ENCODE data around the gene MRPL11. TPM values are rescaled to one million over a fixed set of nuclear protein-coding genes. Genes with fewer than 3 reads are reported as not detected.
A peak's percentile ranks its signal among the peaks of the same experiment; 100 is the strongest.
"Not testable (repeated sequence)": the region's sequence is repeated elsewhere in the genome, so short reads cannot be mapped to it uniquely, and the experiment has no call there.

MRPL11 gene
- total RNA-seq, 5 donors from 2014 or later (not counting 1 experiment from before 2014, with no cell fraction given) = 23.5 to 29.4 (median 27.2) TPM

- H3K27ac Mint-ChIP-seq = no peak overlapping the region
- H3K36me3 Mint-ChIP-seq = no peaks in the 10 kb centered on the region
- Histone ChIP-seq H3K9me3 (no peaks in the 10 kb centered on the region), H3K36me3 (ENCODE audit: control insufficient read depth in 2 of 2, extremely low read depth in 1 of 2, insufficient read depth in 1 of 2, low read length in 1 of 2) (no peaks in the 10 kb centered on the region), H3K27ac (ENCODE audit: low read length) (no peak overlapping the region), H3K27me3 (replicated peaks in 1 of 2; ENCODE audit: control insufficient read depth in 2 of 2, extremely low read depth in 1 of 2, insufficient read depth in 2 of 2, low read length in 1 of 2) (peaks cover 0 to 9% of the 10 kb centered on the region in 2 experiments), H3K4me1 (ENCODE audit: control insufficient read depth in 1 of 2, extremely low read depth in 1 of 2, insufficient read depth in 2 of 2, low read length in 2 of 2) (no peaks in the 10 kb centered on the region), H3K4me3 (ENCODE audit: control insufficient read depth in 1 of 2, extremely low read depth in 1 of 2, low read length in 1 of 2) (no peak overlapping the region)
- ATAC-seq (replicated peaks in 1 of 4) = no peak
- no peak overlapping the region for H3K4me3 Mint-ChIP-seq
- 74% methylated on average over 2 of the region's 4 CpGs for WGBS (ENCODE audit: insufficient coverage)
- peaks cover 5 to 8% of the 10 kb centered on the region in 2 donors for H3K27me3 Mint-ChIP-seq
- ChIA-PET POLR2A (no interaction called here), CTCF (no interaction called here)
- DNase-seq = no peak
- H3K9me3 Mint-ChIP-seq = peaks cover 5 to 10% (median 9%) of the 10 kb centered on the region in 3 donors
- H3K4me1 Mint-ChIP-seq = peaks cover 3 to 7% (median 5%) of the 10 kb centered on the region in 3 donors
Observed at GRCh38 chr11:66443602-66444001, 5.0 kb upstream of the MRPL11 start.

DNA sequence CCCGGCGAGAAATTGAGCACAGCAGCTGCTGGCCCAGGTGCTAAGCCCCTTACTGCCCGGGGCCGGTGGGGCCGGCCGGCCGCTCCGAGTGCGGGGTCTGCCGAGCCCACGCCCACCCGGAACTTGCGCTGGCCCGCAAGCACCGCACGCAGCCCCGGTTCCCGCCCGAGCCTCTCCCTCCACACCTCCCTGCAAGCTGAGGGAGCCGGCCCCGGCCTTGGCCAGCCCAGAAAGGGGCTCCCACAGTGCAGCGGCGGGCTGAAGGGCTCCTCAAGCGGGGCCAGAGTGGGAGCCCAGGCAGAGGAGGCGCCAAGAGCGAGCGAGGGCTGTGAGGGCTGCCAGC, 2.3 kb upstream of the MRPL11 start:
- peaks cover 5 to 10% (median 9%) of the 10 kb centered on the region in 3 donors for H3K9me3 Mint-ChIP-seq
- Histone ChIP-seq H3K36me3 (ENCODE audit: control insufficient read depth in 2 of 2, extremely low read depth in 1 of 2, insufficient read depth in 1 of 2, low read length in 1 of 2) (peaks cover 0 to 15% of the 10 kb centered on the region in 2 donors), H3K4me1 (ENCODE audit: control insufficient read depth in 1 of 2, extremely low read depth in 1 of 2, insufficient read depth in 2 of 2, low read length in 2 of 2) (peaks cover 4 to 11% of the 10 kb centered on the region in 2 experiments)
- H3K9me3 ChIP-seq; H3K27me3 ChIP-seq (replicated peaks in 1 of 2; ENCODE audit: control insufficient read depth in 2 of 2, extremely low read depth in 1 of 2, insufficient read depth in 2 of 2, low read length in 1 of 2); H3K4me3 ChIP-seq (ENCODE audit: control insufficient read depth in 1 of 2, extremely low read depth in 1 of 2, low read length in 1 of 2); H3K27ac Mint-ChIP-seq; DNase-seq; CTCF ChIA-PET; H3K36me3 Mint-ChIP-seq; ATAC-seq (replicated peaks in 1 of 4); POLR2A ChIA-PET; H3K4me3 Mint-ChIP-seq; H3K27me3 Mint-ChIP-seq; H3K27ac ChIP-seq (ENCODE audit: low read length): not testable (repeated sequence)
- 94% methylated on average over 12 of the region's 27 CpGs for WGBS (ENCODE audit: insufficient coverage)
- H3K4me1 Mint-ChIP-seq = peaks cover 11 to 16% (median 13%) of the 10 kb centered on the region in 3 donors

GRCh38 chr11:66440101-66440939, 1.7 kb upstream of the MRPL11 start:
- H3K27ac ChIP-seq (ENCODE audit: low read length); ATAC-seq (replicated peaks in 1 of 4); H3K4me3 ChIP-seq (ENCODE audit: control insufficient read depth in 1 of 2, extremely low read depth in 1 of 2, low read length in 1 of 2); H3K27me3 ChIP-seq (replicated peaks in 1 of 2; ENCODE audit: control insufficient read depth in 2 of 2, extremely low read depth in 1 of 2, insufficient read depth in 2 of 2, low read length in 1 of 2); CTCF ChIA-PET; H3K27ac Mint-ChIP-seq; H3K4me3 Mint-ChIP-seq; POLR2A ChIA-PET; H3K9me3 ChIP-seq; DNase-seq; H3K27me3 Mint-ChIP-seq: not testable (repeated sequence)
- peaks cover 0 to 20% of the 10 kb centered on the region in 2 donors for H3K36me3 ChIP-seq (ENCODE audit: control insufficient read depth in 2 of 2, extremely low read depth in 1 of 2, insufficient read depth in 1 of 2, low read length in 1 of 2)
- H3K4me1 ChIP-seq (ENCODE audit: control insufficient read depth in 1 of 2, extremely low read depth in 1 of 2, insufficient read depth in 2 of 2, low read length in 2 of 2) = peaks cover 4 to 11% of the 10 kb centered on the region in 2 experiments
- H3K4me1 Mint-ChIP-seq = peaks cover 11 to 16% (median 13%) of the 10 kb centered on the region in 3 donors
- WGBS (ENCODE audit: insufficient coverage) = 85% methylated on average over 24 of the region's 29 CpGs
- H3K36me3 Mint-ChIP-seq = peaks cover 10% of the 10 kb centered on the region
- H3K9me3 Mint-ChIP-seq = peaks cover 5 to 10% (median 9%) of the 10 kb centered on the region in 3 donors

GRCh38 chr11:66437979-66438503, 607 bp downstream of the MRPL11 start:
- Histone ChIP-seq H3K27me3 (replicated peaks in 1 of 2; ENCODE audit: control insufficient read depth in 2 of 2, extremely low read depth in 1 of 2, insufficient read depth in 2 of 2, low read length in 1 of 2) (no peaks in the 10 kb centered on the region), H3K9me3 (no peaks in the 10 kb centered on the region), H3K27ac (ENCODE audit: low read length) (peak overlapping the region; percentile 58), H3K36me3 (ENCODE audit: control insufficient read depth in 2 of 2, extremely low read depth in 1 of 2, insufficient read depth in 1 of 2, low read length in 1 of 2) (peaks cover 4 to 28% of the 10 kb centered on the region in 2 donors), H3K4me1 (ENCODE audit: control insufficient read depth in 1 of 2, extremely low read depth in 1 of 2, insufficient read depth in 2 of 2, low read length in 2 of 2) (peaks cover 4 to 11% of the 10 kb centered on the region in 2 experiments), H3K4me3 (ENCODE audit: control insufficient read depth in 1 of 2, extremely low read depth in 1 of 2, low read length in 1 of 2) (peak overlapping the region; percentile 69 to 96)
- Mint-ChIP-seq H3K4me1 (peaks cover 11 to 16% (median 13%) of the 10 kb centered on the region in 3 donors), H3K9me3 (peaks cover 0 to 4% (median 1%) of the 10 kb centered on the region in 3 donors), H3K4me3 (peak overlapping the region; percentile 81 to 86 (median 84)), H3K27me3 (peaks cover 0 to under 1% of the 10 kb centered on the region in 2 donors), H3K36me3 (peaks cover 19% of the 10 kb centered on the region), H3K27ac (peak overlapping the region; percentile 72 to 100)
- ChIA-PET CTCF (interaction anchor here in 1 of 2 donors (0.8 to 1.6 kb wide), 11 partner anchors 16 to 240 kb away, joined by 3 to 14 read pairs (median 5); partner anchors contain the start of genes DPP3, PELI3 and YIF1A), POLR2A (no interaction called here)
- DNase-seq (no peak), ATAC-seq (replicated peaks in 1 of 4) (no peak)
- WGBS (ENCODE audit: insufficient coverage) = no CpG with 5 or more reads among the region's 12 CpGs

DNA sequence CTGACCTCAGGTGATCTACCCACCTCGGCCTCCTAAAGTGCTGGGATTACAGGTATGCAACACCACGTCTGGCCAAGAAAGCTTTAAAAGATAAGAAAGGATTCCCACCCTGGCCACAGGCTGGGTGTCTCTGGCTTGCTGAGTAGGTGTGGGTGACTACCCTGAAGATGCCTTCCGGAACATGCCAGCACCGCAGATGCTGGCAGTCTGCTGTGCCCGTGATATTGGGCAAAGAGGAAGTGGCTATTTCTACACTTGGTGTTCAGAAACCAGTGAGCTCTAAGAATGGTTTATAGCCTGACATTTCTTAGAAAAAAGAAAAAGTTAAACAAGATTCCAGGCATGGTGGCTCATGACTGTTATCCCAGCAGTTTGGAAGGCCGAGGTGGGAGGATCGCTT, 6.1 kb downstream of the MRPL11 start:
- WGBS (ENCODE audit: insufficient coverage) = 100% methylated on average over 3 of the region's 7 CpGs
- peaks cover 0 to 2% of the 10 kb centered on the region in 2 experiments for H3K4me1 ChIP-seq (ENCODE audit: control insufficient read depth in 1 of 2, extremely low read depth in 1 of 2, insufficient read depth in 2 of 2, low read length in 2 of 2)
- Mint-ChIP-seq H3K9me3 (no peaks in the 10 kb centered on the region), H3K27me3 (no peaks in the 10 kb centered on the region), H3K36me3 (peaks cover 27% of the 10 kb centered on the region), H3K4me1 (peaks cover under 1 to 4% (median 2%) of the 10 kb centered on the region in 3 donors), H3K27ac (no peak overlapping the region), H3K4me3 (no peak overlapping the region)
- no peaks in the 10 kb centered on the region for H3K9me3 ChIP-seq
- CTCF ChIA-PET = interaction anchor here (0.6 to 0.9 kb wide), 3 partner anchors 11 to 301 kb away, joined by 3 to 5 read pairs (median 4); no protein-coding TSS in a partner anchor
- ATAC-seq (replicated peaks in 1 of 4) = no peak
- no peaks in the 10 kb centered on the region for H3K27me3 ChIP-seq (replicated peaks in 1 of 2; ENCODE audit: control insufficient read depth in 2 of 2, extremely low read depth in 1 of 2, insufficient read depth in 2 of 2, low read length in 1 of 2)
- H3K4me3 ChIP-seq (ENCODE audit: control insufficient read depth in 1 of 2, extremely low read depth in 1 of 2, low read length in 1 of 2) = no peak overlapping the region
- H3K36me3 ChIP-seq (ENCODE audit: control insufficient read depth in 2 of 2, extremely low read depth in 1 of 2, insufficient read depth in 1 of 2, low read length in 1 of 2) = peaks cover 6 to 31% of the 10 kb centered on the region in 2 donors
- no peak for DNase-seq
- POLR2A ChIA-PET = no interaction called here
- no peak overlapping the region for H3K27ac ChIP-seq (ENCODE audit: low read length)

DNA sequence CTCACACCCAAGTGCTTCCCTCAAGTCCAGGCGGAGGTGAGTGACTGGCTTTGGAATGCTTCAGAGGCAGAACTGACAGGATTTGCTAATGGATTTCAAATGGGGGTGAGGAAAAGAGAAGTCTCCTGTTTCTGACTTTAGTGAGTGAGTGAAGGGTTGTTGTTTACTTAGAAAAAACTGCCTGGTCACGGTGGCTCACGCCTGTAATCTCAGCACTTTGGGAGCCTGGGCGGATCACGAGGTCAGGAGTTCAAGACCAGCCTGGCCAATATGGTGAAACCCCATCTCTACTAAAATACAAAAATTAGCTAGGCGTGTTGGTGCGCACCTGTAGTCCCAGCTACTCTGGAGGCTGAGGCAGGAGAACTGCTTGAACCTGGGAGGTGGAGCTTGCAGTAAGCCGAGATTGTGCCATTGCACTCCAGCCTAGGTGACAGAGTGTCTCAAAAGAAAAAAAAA, 6.7 kb downstream of the MRPL11 start:
- 87% methylated on average over 4 of the region's 8 CpGs for WGBS (ENCODE audit: insufficient coverage)
- H3K27me3 Mint-ChIP-seq; H3K4me3 Mint-ChIP-seq; H3K27ac Mint-ChIP-seq; POLR2A ChIA-PET; ATAC-seq (replicated peaks in 1 of 4); H3K4me1 Mint-ChIP-seq; H3K27me3 ChIP-seq (replicated peaks in 1 of 2; ENCODE audit: control insufficient read depth in 2 of 2, extremely low read depth in 1 of 2, insufficient read depth in 2 of 2, low read length in 1 of 2); H3K27ac ChIP-seq (ENCODE audit: low read length); H3K9me3 ChIP-seq; H3K4me3 ChIP-seq (ENCODE audit: control insufficient read depth in 1 of 2, extremely low read depth in 1 of 2, low read length in 1 of 2); DNase-seq; H3K9me3 Mint-ChIP-seq; H3K4me1 ChIP-seq (ENCODE audit: control insufficient read depth in 1 of 2, extremely low read depth in 1 of 2, insufficient read depth in 2 of 2, low read length in 2 of 2): not testable (repeated sequence)
- peaks cover 26% of the 10 kb centered on the region for H3K36me3 Mint-ChIP-seq
- peaks cover 6 to 26% of the 10 kb centered on the region in 2 donors for H3K36me3 ChIP-seq (ENCODE audit: control insufficient read depth in 2 of 2, extremely low read depth in 1 of 2, insufficient read depth in 1 of 2, low read length in 1 of 2)
- CTCF ChIA-PET = interaction anchor here (0.6 to 0.9 kb wide), 2 partner anchors 10 to 12 kb away, joined by 3 to 4 read pairs; no protein-coding TSS in a partner anchor

Data from T-cell (primary cell).